A549 (cell line): Measurements from ENCODE around the gene HMSD. TPM values are rescaled to one million over a fixed set of nuclear protein-coding genes. Genes with fewer than 3 reads are reported as not detected.

Experiments used
- ATAC-seq, 2 experiments: fragments of 200-7000 bp in 1 of 2; fragments of >200 bp in 1 of 2; cut with Nextera tagmentation in 1 of 2; cut with Tn5 transposase in 1 of 2; 3 replicates each; pipeline versions ENCODE4 v1.8.0 to v1.9.1; 2018 to 2020; ENCODE audit warnings: mild to moderate bottlenecking in 1 of 2, moderate library complexity in 1 of 2
- CTCF ChIA-PET: fragments of 300-600 bp; sonication (Branson Sonifier 250); formaldehyde crosslinking; extraction: SDS; loops from one replicate; lab custom pipeline; 2021; ENCODE audit warnings: antibody characterized with exemption, inconsistent platforms; lab: Yijun Ruan, JAX
- POLR2A ChIA-PET: fragments of 350-600 bp; formaldehyde crosslinking; extraction: SDS; loops from one replicate; lab custom pipeline; 2021; ENCODE audit warnings: antibody characterized with exemption, inconsistent platforms; lab: Yijun Ruan, JAX
- DNase-seq, 2 experiments: peaks; one replicate each; pipeline versions ENCODE4 v3.0.0 to v3.0.0-alpha.2; 2011 to 2016; ENCODE audit warnings: low read depth in 1 of 2, low spot score in 1 of 2
- FAIRE-seq: peaks from 2 replicates; lab custom pipeline; 2011; peaks lifted over from hg19 to GRCh38; lab: Jason Lieb, UNC
- H3K27ac ChIP-seq, 2 experiments: fragments of >200 bp; sonication (Bioruptor Twin); formaldehyde crosslinking; 3 replicates each; pipeline ENCODE4 v1.5.1; 2016 to 2017
- H3K4me1 ChIP-seq: fragments of >200 bp; sonication (Bioruptor Twin); formaldehyde crosslinking; 3 replicates; pipeline ENCODE4 v1.6.1; 2016
- H3K4me2 ChIP-seq: fragments of >200 bp; sonication (Bioruptor Twin); formaldehyde crosslinking; 3 replicates; pipeline ENCODE4 v1.6.1; 2016
- H3K4me3 ChIP-seq: fragments of >200 bp; sonication (Bioruptor Twin); formaldehyde crosslinking; 3 replicates; pipeline ENCODE4 v1.5.1; 2016
- H3K9me3 ChIP-seq: fragments of >200 bp; sonication (Bioruptor Twin); formaldehyde crosslinking; 3 replicates; pipeline ENCODE4 v1.6.1; 2016
- BCL3 ChIP-seq: fragments of >200 bp; sonication (Bioruptor Twin); formaldehyde crosslinking; IDR thresholded peaks from 3 replicates; pipeline ENCODE4 v1.6.1; 2016
- BHLHE40 ChIP-seq: IDR thresholded peaks from 2 replicates; pipeline ENCODE4 v1.6.1; 2012; ENCODE audit warnings: low read depth, low read length, inconsistent platforms
- CBX2 ChIP-seq: fragments of 200-600 bp; sonication (generic); IDR thresholded peaks from 2 replicates; pipeline ENCODE4 v1.6.1; 2016; ENCODE audit warnings: low read depth, mild to moderate bottlenecking, borderline replicate concordance
- CBX8 ChIP-seq: fragments of 200-600 bp; sonication (generic); IDR thresholded peaks from 2 replicates; pipeline ENCODE4 v1.6.1; 2016
- CEBPB ChIP-seq, 2 experiments: fragments of >200 bp in 1 of 2; sonication (Bioruptor Twin) in 1 of 2; formaldehyde crosslinking in 1 of 2; IDR thresholded peaks; 2 replicates each; pipeline ENCODE4 v1.6.1; 2012 to 2016
- CHD2 ChIP-seq: fragments of 150-350 bp; IDR thresholded peaks from 2 replicates; pipeline ENCODE4 v1.6.1; 2014; ENCODE audit warnings: low read length; ENCODE audit not compliant: partially characterized antibody
- CHD4 ChIP-seq: fragments of 200-600 bp; sonication (generic); IDR thresholded peaks from 2 replicates; pipeline ENCODE4 v1.6.1; 2016; ENCODE audit warnings: antibody characterized with exemption, mild to moderate bottlenecking, borderline replicate concordance
- EHF ChIP-seq: fragments of 250-450 bp; sonication (Bioruptor Pico); IDR thresholded peaks from 2 replicates; pipeline ENCODE4 v1.5.0; 2020; ENCODE audit warnings: mild to moderate bottlenecking
- EHMT2 ChIP-seq: fragments of 200-600 bp; sonication (generic); IDR thresholded peaks from 2 replicates; pipeline ENCODE4 v1.6.1; 2016; ENCODE audit warnings: antibody characterized with exemption, low read depth, mild to moderate bottlenecking, moderate library complexity
- EP300 ChIP-seq, 2 experiments: fragments of >200 bp; sonication (Bioruptor Twin); formaldehyde crosslinking; IDR thresholded peaks; 2 replicates in 1 of 2; 3 replicates in 1 of 2; pipeline ENCODE4 v1.6.1; 2016 to 2017
- HDAC2 ChIP-seq: fragments of 200-600 bp; sonication (generic); IDR thresholded peaks from 2 replicates; pipeline ENCODE4 v1.6.1; 2016
- HOXA7 ChIP-seq: fragments of 250-450 bp; sonication (Bioruptor Pico); IDR thresholded peaks from 2 replicates; pipeline ENCODE4 v1.5.0; 2020; ENCODE audit warnings: mild to moderate bottlenecking, moderate library complexity
- HOXB13 ChIP-seq: fragments of 250-450 bp; sonication (Bioruptor Pico); IDR thresholded peaks from 2 replicates; pipeline ENCODE4 v1.5.0; 2020; ENCODE audit warnings: low read depth, mild to moderate bottlenecking, moderate library complexity
- HOXB5 ChIP-seq: fragments of 250-450 bp; sonication (Bioruptor Pico); IDR thresholded peaks from 2 replicates; pipeline ENCODE4 v1.5.0; 2020; ENCODE audit warnings: mild to moderate bottlenecking, moderate library complexity
- JUNB ChIP-seq: fragments of >200 bp; sonication (Bioruptor Twin); formaldehyde crosslinking; IDR thresholded peaks from 2 replicates; pipeline ENCODE4 v1.6.1; 2016
- KDM5A ChIP-seq: fragments of 200-600 bp; sonication (generic); IDR thresholded peaks from 2 replicates; pipeline ENCODE4 v1.6.1; 2016; ENCODE audit warnings: antibody characterized with exemption, mild to moderate bottlenecking
- MYC ChIP-seq: IDR thresholded peaks from 2 replicates; pipeline ENCODE4 v1.6.1; 2012; ENCODE audit warnings: mild to moderate bottlenecking, inconsistent platforms, low read length, improper control_type of control experiment, borderline replicate concordance
- POLR2AphosphoS2 ChIP-seq: conservative IDR thresholded peaks from 2 replicates; pipeline ENCODE4 v1.6.1; 2012; ENCODE audit warnings: low read length, improper control_type of control experiment, inconsistent platforms
- RAD21 ChIP-seq, 2 experiments: fragments of >200 bp in 1 of 2; sonication (Bioruptor Twin) in 1 of 2; formaldehyde crosslinking in 1 of 2; IDR thresholded peaks in 1 of 2; conservative IDR thresholded peaks in 1 of 2; 2 replicates in 1 of 2; 3 replicates in 1 of 2; pipeline ENCODE4 v1.6.1; 2012 to 2018; ENCODE audit warnings: inconsistent platforms in 1 of 2
- RARB ChIP-seq: fragments of 250-450 bp; sonication (Bioruptor Pico); IDR thresholded peaks from 2 replicates; pipeline ENCODE4 v1.8.0; 2021; ENCODE audit warnings: mild to moderate bottlenecking, moderate library complexity
- REST ChIP-seq: fragments of 200-600 bp; sonication (generic); IDR thresholded peaks from 2 replicates; pipeline ENCODE4 v1.6.1; 2016; ENCODE audit warnings: antibody characterized with exemption, mild to moderate bottlenecking, moderate library complexity
- SREBF2 ChIP-seq: fragments of 450-650 bp; IDR thresholded peaks from 2 replicates; pipeline ENCODE4 v1.6.1; 2014; ENCODE audit warnings: mild to moderate bottlenecking, moderate library complexity
- TP53 ChIP-seq: fragments of 250-450 bp; sonication (Bioruptor Pico); IDR thresholded peaks from 2 replicates; pipeline ENCODE4 v1.5.0; 2021; ENCODE audit warnings: mild to moderate bottlenecking, moderate library complexity
- ZC3H11A ChIP-seq: fragments of 450-650 bp; IDR thresholded peaks from 2 replicates; pipeline ENCODE4 v1.6.1; 2014; ENCODE audit warnings: antibody characterized with exemption, mild to moderate bottlenecking
- ZFP36 ChIP-seq: fragments of 450-650 bp; IDR thresholded peaks from 2 replicates; pipeline ENCODE4 v1.6.1; 2014; ENCODE audit warnings: borderline replicate concordance; ENCODE audit not compliant: partially characterized antibody
- ZSCAN20 ChIP-seq: fragments of 250-450 bp; sonication (Bioruptor Pico); IDR thresholded peaks from 2 replicates; pipeline ENCODE4 v1.8.0; 2022; ENCODE audit warnings: mild to moderate bottlenecking, moderate library complexity
- WGBS: methylation state at CpG from one replicate; pipeline ENCODE4 v1.1.6; 2017; ENCODE audit errors: missing lambda C conversion rate; 5-methylcytosine and 5-hydroxymethylcytosine counted together
- polyA plus RNA-seq, 4 experiments: library from polyadenylated mRNA; depleted of rRNA in 3 of 4; stranded (reverse); fragments of >200 nt; fragmentation: RNase III in 1 of 4; extraction: RNeasy Plus Mini Kit Qiagen cat#74134 plus additional on column Dnase treatment in 1 of 4; gene quantifications; 2 replicates in 3 of 4; 3 replicates in 1 of 4; pipeline ENCODE4 v1.2.3, GENCODE V29; 2011 to 2017
- TF ChIP-seq, protein P1 (sequence below): fragments of 450-650 bp; IDR thresholded peaks from 2 replicates; pipeline ENCODE4 v1.6.1; 2014; ENCODE audit warnings: antibody characterized with exemption
- TF ChIP-seq, protein P2 (sequence below): fragments of 150-350 bp; IDR thresholded peaks from 2 replicates; pipeline ENCODE4 v1.6.1; 2014; ENCODE audit warnings: low read depth, mild to moderate bottlenecking, low read length

HMSD gene
- polyA plus RNA-seq, 2 of the 4 experiments (the other 2 are of a cell fraction) = 0.13 to 0.23 TPM

- no peak for TF ChIP-seq SREBF2
- TF ChIP-seq, protein P1, sequence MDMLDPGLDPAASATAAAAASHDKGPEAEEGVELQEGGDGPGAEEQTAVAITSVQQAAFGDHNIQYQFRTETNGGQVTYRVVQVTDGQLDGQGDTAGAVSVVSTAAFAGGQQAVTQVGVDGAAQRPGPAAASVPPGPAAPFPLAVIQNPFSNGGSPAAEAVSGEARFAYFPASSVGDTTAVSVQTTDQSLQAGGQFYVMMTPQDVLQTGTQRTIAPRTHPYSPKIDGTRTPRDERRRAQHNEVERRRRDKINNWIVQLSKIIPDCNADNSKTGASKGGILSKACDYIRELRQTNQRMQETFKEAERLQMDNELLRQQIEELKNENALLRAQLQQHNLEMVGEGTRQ = no peak
- TF ChIP-seq CHD2 = no peak
- TF ChIP-seq ZC3H11A = no peak
- no peak for TF ChIP-seq JUNB
- no peak for TF ChIP-seq BHLHE40
- TF ChIP-seq CBX8 = no peak
- TF ChIP-seq HDAC2 = no peak
- no peak for TF ChIP-seq ZSCAN20 (CRISPR knock-in tag)
- TF ChIP-seq RAD21 (conservative IDR thresholded peaks at IDR 0.05 in 1 of 2, IDR thresholded peaks at IDR 0.05 in 1 of 2) = peak; percentile 60 to 62
- TF ChIP-seq EHMT2 = no peak
- no peak for TF ChIP-seq CHD4
- TF ChIP-seq, protein P2, sequence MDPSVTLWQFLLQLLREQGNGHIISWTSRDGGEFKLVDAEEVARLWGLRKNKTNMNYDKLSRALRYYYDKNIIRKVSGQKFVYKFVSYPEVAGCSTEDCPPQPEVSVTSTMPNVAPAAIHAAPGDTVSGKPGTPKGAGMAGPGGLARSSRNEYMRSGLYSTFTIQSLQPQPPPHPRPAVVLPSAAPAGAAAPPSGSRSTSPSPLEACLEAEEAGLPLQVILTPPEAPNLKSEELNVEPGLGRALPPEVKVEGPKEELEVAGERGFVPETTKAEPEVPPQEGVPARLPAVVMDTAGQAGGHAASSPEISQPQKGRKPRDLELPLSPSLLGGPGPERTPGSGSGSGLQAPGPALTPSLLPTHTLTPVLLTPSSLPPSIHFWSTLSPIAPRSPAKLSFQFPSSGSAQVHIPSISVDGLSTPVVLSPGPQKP = no peak
- TF ChIP-seq KDM5A = no peak
- TF ChIP-seq HOXB5 (CRISPR knock-in tag) = no peak
- TF ChIP-seq HOXA7 (CRISPR knock-in tag) = no peak
Measured at GRCh38 chr18:63936156-63936931, 12.8 kb upstream of the HMSD start (continued).

- WGBS = 61% methylated on average over 13 of the region's 19 CpGs
- Histone ChIP-seq H3K4me3 (peak overlapping the region; percentile 58), H3K27ac (no peak overlapping the region; a peak in 1 of 6 replicates), H3K4me1 (no peaks in the 10 kb centered on the region), H3K9me3 (no peaks in the 10 kb centered on the region), H3K4me2 (peak overlapping the region; percentile 95)
- TF ChIP-seq TP53 (CRISPR knock-in tag) (no peak), BCL3 (no peak)
- ChIA-PET CTCF (interaction anchor here (0.6 to 2.2 kb wide), 18 partner anchors 8 to 425 kb away, joined by 3 to 11 read pairs (median 4); no protein-coding TSS in a partner anchor), POLR2A (interaction anchor here (0.7 kb wide), 1 partner anchor 34 kb away, joined by 4 read pairs; no protein-coding TSS in a partner anchor)
- FAIRE-seq (no peak), ATAC-seq (no peak), DNase-seq (no peak)
Measured at GRCh38 chr18:63936932-63937393, 12.1 kb upstream of the HMSD start.

DNA sequence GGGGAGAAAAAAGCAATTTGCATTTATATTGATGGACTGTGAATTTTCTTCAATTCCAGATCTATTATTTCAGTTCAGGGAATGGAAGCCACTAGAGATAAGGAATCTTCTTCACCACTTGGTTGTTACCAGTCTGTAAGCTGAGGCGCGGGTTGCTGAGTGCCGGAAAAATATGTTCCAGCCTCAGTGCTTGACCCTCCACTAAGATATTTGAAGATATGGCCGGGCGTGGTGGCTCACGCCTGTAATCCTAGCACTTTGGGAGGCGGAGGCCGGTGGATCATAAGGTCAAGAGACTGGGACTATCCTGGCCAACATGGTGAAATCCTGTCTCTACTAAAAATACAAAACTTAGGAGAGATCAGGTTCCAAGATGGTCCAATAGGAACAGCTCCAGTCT, 9.1 kb upstream of the HMSD start:
- POLR2A ChIA-PET = no interaction called here
- DNase-seq = no peak
- H3K4me3 ChIP-seq = no peak overlapping the region
- H3K4me2 ChIP-seq = no peak overlapping the region
- 78% methylated on average over 8 of the region's 8 CpGs for WGBS
- ATAC-seq = no peak
- H3K27ac ChIP-seq = no peak overlapping the region
- no peak for TF ChIP-seq EHMT2
- no peak for TF ChIP-seq HOXB13 (CRISPR knock-in tag)
- no peak for TF ChIP-seq MYC
- TF ChIP-seq RARB (CRISPR knock-in tag) = no peak
- TF ChIP-seq EHF (CRISPR knock-in tag) = no peak
- TF ChIP-seq EP300 (IDR thresholded peaks at IDR 0.05) = no peak
- no peak for TF ChIP-seq CEBPB (IDR thresholded peaks at IDR 0.05)
- TF ChIP-seq POLR2AphosphoS2 = no peak
- TF ChIP-seq CBX2 = no peak
- TF ChIP-seq ZFP36 = no peak
- no peak for TF ChIP-seq BHLHE40
- no peak for TF ChIP-seq CHD2
- TF ChIP-seq REST = no peak
- FAIRE-seq = no peak
- CTCF ChIA-PET = no interaction called here
- no peaks in the 10 kb centered on the region for H3K9me3 ChIP-seq
- H3K4me1 ChIP-seq = no peaks in the 10 kb centered on the region
